K562 (cell line): Measurements from ENCODE around the gene CRTC3. TPM values are rescaled to one million over a fixed set of nuclear protein-coding genes. Genes with fewer than 3 reads are reported as not detected.

Experiments
- ATF1 ChIP-seq, 2 experiments: fragments of 450-650 bp in 1 of 2; IDR thresholded peaks; 2 replicates each; pipeline ENCODE4 v1.6.1; 2016; ENCODE audit warnings: missing compliant biosample characterization in 1 of 2, missing genetic modification characterization in 1 of 2
- BRF1 ChIP-seq: IDR thresholded peaks from 3 replicates; pipeline ENCODE4 v1.6.1; 2011; ENCODE audit warnings: borderline replicate concordance, mild to moderate bottlenecking; ENCODE audit not compliant: insufficient read length; ENCODE audit errors: extremely low read depth
- FOXA1 ChIP-seq: fragments of 450-650 bp; IDR thresholded peaks from 2 replicates; pipeline ENCODE4 v1.6.1; 2016; ENCODE audit warnings: mild to moderate bottlenecking, borderline replicate concordance
- HCFC1 ChIP-seq: IDR thresholded peaks from 2 replicates; pipeline ENCODE4 v1.6.1; 2012; ENCODE audit warnings: low read depth, low read length, improper control_type of control experiment
- HSF4 ChIP-seq: fragments of 250-450 bp; sonication (Bioruptor Pico); IDR thresholded peaks from 2 replicates; pipeline ENCODE4 v2.1.2; 2022; ENCODE audit warnings: mild to moderate bottlenecking, moderate library complexity, borderline replicate concordance
- KDM1A ChIP-seq, 2 experiments: fragments of 450-650 bp; IDR thresholded peaks; 2 replicates each; pipeline ENCODE4 v1.6.1; 2016; ENCODE audit warnings: mild to moderate bottlenecking in 2 of 2
- PRMT5 ChIP-seq: sonication (generic); formaldehyde crosslinking; IDR thresholded peaks from 2 replicates; pipeline ENCODE4 v1.5.0; 2020; ENCODE audit warnings: missing genetic modification reagents
- RBM22 ChIP-seq: fragments of 200-400 bp; formaldehyde crosslinking; IDR thresholded peaks from 2 replicates; pipeline ENCODE4 v1.6.1; 2018; ENCODE audit warnings: low read length, low read depth; ENCODE audit not compliant: poor library complexity, severe bottlenecking
- SIX5 ChIP-seq, 2 experiments: IDR thresholded peaks; 2 replicates each; pipeline ENCODE4 v1.6.1; 2011; ENCODE audit warnings: low read length in 2 of 2, borderline replicate concordance in 1 of 2, low read depth in 1 of 2, mild to moderate bottlenecking in 1 of 2, moderate library complexity in 1 of 2; ENCODE audit not compliant: insufficient read depth in 1 of 2
- USF2 ChIP-seq: sonication (generic); formaldehyde crosslinking; IDR thresholded peaks from 2 replicates; pipeline ENCODE4 v1.5.0; 2020; ENCODE audit warnings: missing genetic modification reagents
- ZHX1 ChIP-seq: fragments of 150-350 bp; conservative IDR thresholded peaks from 2 replicates; pipeline ENCODE4 v1.6.1; 2014; ENCODE audit warnings: low read length
- ZNF551 ChIP-seq: fragments of 250-450 bp; sonication (Bioruptor Pico); IDR thresholded peaks from 2 replicates; pipeline ENCODE4 v1.5.0; 2021; ENCODE audit warnings: mild to moderate bottlenecking, moderate library complexity
- ZNF717 ChIP-seq: fragments of 250-450 bp; sonication (Bioruptor Pico); IDR thresholded peaks from 2 replicates; pipeline ENCODE4 v1.5.0; 2021
- ZNF778 ChIP-seq: fragments of 450-650 bp; formaldehyde crosslinking; IDR thresholded peaks from 2 replicates; pipeline ENCODE4 v1.4.0; 2020; ENCODE audit warnings: mild to moderate bottlenecking, moderate library complexity
- polyA plus RNA-seq, 8 experiments: library from polyadenylated mRNA; depleted of rRNA in 4 of 8; stranded (reverse) in 5 of 8; unstranded in 3 of 8; fragments of >200 nt; fragmentation: Nextera tagmentation in 2 of 8; fragmentation: Illumina TruSeq in 1 of 8; extraction: Ambion mirVana in 2 of 8; extraction: Trizol in 1 of 8; gene quantifications; 2 replicates each; pipeline versions ENCODE4 v1.2.1 to v1.2.3, GENCODE V29; 2011 to 2014; ENCODE audit warnings: inconsistent platforms in 1 of 8, missing spikeins in 1 of 8
- total RNA-seq, 7 experiments: library from RNA; depleted of rRNA in 6 of 7; stranded (reverse); fragments of >200 nt in 6 of 7; fragmentation: Illumina TruSeq in 2 of 7; extraction: Trizol in 2 of 7; gene quantifications; 2 replicates each; pipeline versions ENCODE4 v1.2.1 to v1.2.3, GENCODE V29; 2011 to 2021; ENCODE audit warnings: low replicate concordance in 1 of 7
- TF ChIP-seq, protein P1 (sequence below): fragments of 450-650 bp; IDR thresholded peaks from 2 replicates; pipeline ENCODE4 v1.6.1; 2014; ENCODE audit warnings: low read depth, mild to moderate bottlenecking, moderate library complexity, borderline replicate concordance
- TF ChIP-seq, protein P2 (sequence below), 2 experiments: fragments of 450-650 bp; conservative IDR thresholded peaks; 2 replicates each; pipeline ENCODE4 v1.6.1; 2017; ENCODE audit warnings: mild to moderate bottlenecking in 2 of 2, moderate library complexity in 2 of 2

Gene CRTC3
- total and polyA plus RNA-seq, 9 of the 15 experiments (the other 6 are each of a cell fraction or from before 2014, with no cell fraction given) = 1.2 to 19.0 (median 11.6) TPM

DNA sequence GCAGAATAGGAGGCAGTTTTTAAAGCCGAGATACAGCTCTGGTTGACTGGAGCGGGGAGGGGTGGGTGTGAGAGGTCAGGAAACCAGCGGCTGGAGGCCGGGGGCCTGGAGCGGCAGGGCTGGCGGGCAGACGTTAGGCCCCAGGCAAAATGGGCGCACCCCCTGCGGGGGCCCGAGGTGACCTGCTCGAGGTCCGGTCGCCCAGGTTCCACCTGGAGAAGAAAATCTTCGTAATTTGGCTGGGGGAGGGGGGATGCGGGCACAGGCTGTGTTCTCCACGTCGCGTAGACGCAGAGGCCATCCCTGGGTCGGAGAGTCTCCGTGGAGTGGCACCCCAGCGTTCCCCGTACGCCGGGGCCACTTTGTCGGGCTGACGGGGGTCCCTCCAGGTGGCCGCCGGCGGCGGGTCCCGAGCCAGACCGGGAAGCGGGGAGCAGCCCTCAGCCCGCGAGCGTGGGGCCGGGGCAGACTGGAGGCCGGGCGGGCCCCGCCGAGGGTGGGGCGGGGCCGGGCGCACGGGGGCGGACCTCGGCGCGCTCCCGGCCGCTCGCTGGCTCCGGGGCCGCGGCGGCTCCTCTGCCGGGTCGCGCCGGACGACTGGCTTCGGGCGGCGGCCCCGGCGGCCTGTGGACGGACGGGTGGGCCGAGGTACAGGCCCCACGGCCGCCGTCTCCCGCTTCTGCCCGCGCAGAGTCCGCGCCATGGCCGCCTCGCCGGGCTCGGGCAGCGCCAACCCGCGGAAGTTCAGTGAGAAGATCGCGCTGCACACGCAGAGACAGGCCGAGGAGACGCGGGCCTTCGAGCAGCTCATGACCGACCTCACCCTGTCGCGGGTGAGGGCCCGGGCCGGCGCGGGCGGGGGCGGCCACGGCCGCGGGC, at the start of gene CRTC3 (continued):
- no peak for TF ChIP-seq ZHX1
- no peak for TF ChIP-seq FOXA1
- TF ChIP-seq, protein P1, sequence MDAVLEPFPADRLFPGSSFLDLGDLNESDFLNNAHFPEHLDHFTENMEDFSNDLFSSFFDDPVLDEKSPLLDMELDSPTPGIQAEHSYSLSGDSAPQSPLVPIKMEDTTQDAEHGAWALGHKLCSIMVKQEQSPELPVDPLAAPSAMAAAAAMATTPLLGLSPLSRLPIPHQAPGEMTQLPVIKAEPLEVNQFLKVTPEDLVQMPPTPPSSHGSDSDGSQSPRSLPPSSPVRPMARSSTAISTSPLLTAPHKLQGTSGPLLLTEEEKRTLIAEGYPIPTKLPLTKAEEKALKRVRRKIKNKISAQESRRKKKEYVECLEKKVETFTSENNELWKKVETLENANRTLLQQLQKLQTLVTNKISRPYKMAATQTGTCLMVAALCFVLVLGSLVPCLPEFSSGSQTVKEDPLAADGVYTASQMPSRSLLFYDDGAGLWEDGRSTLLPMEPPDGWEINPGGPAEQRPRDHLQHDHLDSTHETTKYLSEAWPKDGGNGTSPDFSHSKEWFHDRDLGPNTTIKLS = no peak; the same call in 1 of the 2 replicates
- TF ChIP-seq USF2 (CRISPR knock-in tag) = no peak
- TF ChIP-seq ZNF551 (CRISPR knock-in tag) = no peak
- no peak for TF ChIP-seq ZNF778 (CRISPR knock-in tag)
- no peak for TF ChIP-seq RBM22
- TF ChIP-seq HSF4 (CRISPR knock-in tag) = no peak
- TF ChIP-seq PRMT5 (CRISPR knock-in tag) = no peak
- TF ChIP-seq ATF1 (CRISPR knock-in tag; IDR thresholded peaks at IDR 0.05) = no peak
- peak; percentile 24; the same call in 1 of the 2 replicates for TF ChIP-seq ATF1 (tag; IDR thresholded peaks at IDR 0.05)
- no peak for TF ChIP-seq KDM1A (IDR thresholded peaks at IDR 0.05)
- TF ChIP-seq, protein P2, sequence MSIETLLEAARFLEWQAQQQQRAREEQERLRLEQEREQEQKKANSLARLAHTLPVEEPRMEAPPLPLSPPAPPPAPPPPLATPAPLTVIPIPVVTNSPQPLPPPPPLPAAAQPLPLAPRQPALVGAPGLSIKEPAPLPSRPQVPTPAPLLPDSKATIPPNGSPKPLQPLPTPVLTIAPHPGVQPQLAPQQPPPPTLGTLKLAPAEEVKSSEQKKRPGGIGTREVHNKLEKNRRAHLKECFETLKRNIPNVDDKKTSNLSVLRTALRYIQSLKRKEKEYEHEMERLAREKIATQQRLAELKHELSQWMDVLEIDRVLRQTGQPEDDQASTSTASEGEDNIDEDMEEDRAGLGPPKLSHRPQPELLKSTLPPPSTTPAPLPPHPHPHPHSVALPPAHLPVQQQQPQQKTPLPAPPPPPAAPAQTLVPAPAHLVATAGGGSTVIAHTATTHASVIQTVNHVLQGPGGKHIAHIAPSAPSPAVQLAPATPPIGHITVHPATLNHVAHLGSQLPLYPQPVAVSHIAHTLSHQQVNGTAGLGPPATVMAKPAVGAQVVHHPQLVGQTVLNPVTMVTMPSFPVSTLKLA (conservative IDR thresholded peaks at IDR 0.05) = no peak
- no peak for TF ChIP-seq BRF1
- TF ChIP-seq SIX5 (IDR thresholded peaks at IDR 0.05; ENCODE audit: borderline replicate concordance in 1 of 2, insufficient read depth in 1 of 2, low read depth in 1 of 2, low read length in 2 of 2) = no peak
- no peak for TF ChIP-seq ZNF717
- no peak for TF ChIP-seq HCFC1
